A673 (cell line): ENCODE data around the gene RUNDC3A. TPM values are rescaled to one million over a fixed set of nuclear protein-coding genes. Genes with fewer than 3 reads are reported as not detected.

Source experiments
- BruUV-seq: library from RNA; stranded (reverse); fragments of 400-500 nt; replicated peaks from 2 replicates; lab custom pipeline; 2021; lab: Mats Ljungman, UMichigan
- CTCF ChIA-PET: fragments of 300-600 bp; sonication (Branson Sonifier 250); formaldehyde crosslinking; loops from one replicate; lab custom pipeline; 2022; ENCODE audit warnings: antibody characterized with exemption; lab: Charles Lee
- POLR2A ChIA-PET: fragments of 300-600 bp; sonication (Branson Sonifier 250); formaldehyde crosslinking; loops from one replicate; lab custom pipeline; 2022; ENCODE audit warnings: antibody characterized with exemption; ENCODE audit not compliant: low non-redundant PET; lab: Charles Lee
- DNase-seq: peaks from one replicate; pipeline ENCODE4 v3.0.0-alpha.2; 2015; ENCODE audit warnings: low spot score
- H3K27ac ChIP-seq: fragments of 200-600 bp; sonication (generic); 2 replicates; pipeline ENCODE4 v1.5.1; 2016; ENCODE audit warnings: mixed run types, low read depth, mild to moderate bottlenecking, mixed read lengths, antibody characterized with exemption, low read length; ENCODE audit not compliant: poor library complexity, severe bottlenecking
- H3K27me3 ChIP-seq: fragments of 200-600 bp; sonication (generic); replicated peaks from 2 replicates; pipeline ENCODE4 v1.6.1; 2017; ENCODE audit warnings: mixed run types, low read depth, mild to moderate bottlenecking, mixed read lengths, antibody characterized with exemption, low read length; ENCODE audit not compliant: insufficient read depth, poor library complexity
- H3K36me3 ChIP-seq: fragments of 200-600 bp; sonication (generic); 2 replicates; pipeline ENCODE4 v1.6.1; 2016; ENCODE audit warnings: mixed run types, mild to moderate bottlenecking, mixed read lengths, antibody characterized with exemption, low read length; ENCODE audit not compliant: insufficient read depth, poor library complexity, severe bottlenecking
- H3K4me1 ChIP-seq: fragments of 200-600 bp; sonication (generic); 2 replicates; pipeline ENCODE4 v1.6.1; 2017; ENCODE audit warnings: mixed run types, mild to moderate bottlenecking, mixed read lengths, antibody characterized with exemption, low read length; ENCODE audit not compliant: insufficient read depth, poor library complexity, severe bottlenecking
- H3K4me3 ChIP-seq: fragments of 200-600 bp; sonication (generic); 2 replicates; pipeline ENCODE4 v1.5.1; 2016; ENCODE audit warnings: low read depth, mixed run types, mild to moderate bottlenecking, mixed read lengths, low read length; ENCODE audit not compliant: poor library complexity, severe bottlenecking
- H3K9me3 ChIP-seq: fragments of 200-600 bp; sonication (generic); 2 replicates; pipeline ENCODE4 v1.6.1; 2016; ENCODE audit warnings: mixed run types, low read depth, mild to moderate bottlenecking, mixed read lengths, antibody characterized with exemption, low read length; ENCODE audit not compliant: poor library complexity, severe bottlenecking
- CTCF ChIP-seq: fragments of 300-800, 200-600 bp; sonication (generic); conservative IDR thresholded peaks from 2 replicates; pipeline ENCODE4 v1.5.1; 2017; ENCODE audit warnings: low read depth, mild to moderate bottlenecking, antibody characterized with exemption, low read length, moderate library complexity, mixed read lengths
- EZH2 ChIP-seq: fragments of 200-600 bp; sonication (generic); IDR thresholded peaks from 2 replicates; pipeline ENCODE4 v1.6.1; 2017; ENCODE audit warnings: borderline replicate concordance, low read depth, mild to moderate bottlenecking, mixed read lengths, antibody characterized with exemption, low read length; ENCODE audit not compliant: poor library complexity, severe bottlenecking
- intact Hi-C: fragments of 100-400 bp; cut with micrococcal nuclease; formaldehyde crosslinking; loops from one replicate; pipeline ENCODE4 v1.10.0; 2022; ENCODE audit not compliant: unreplicated experiment
- total RNA-seq: library from RNA; stranded (reverse); gene quantifications from 2 replicates; pipeline ENCODE4 v1.2.3, GENCODE V29; 2021

The RUNDC3A gene
- total RNA-seq, 1 experiment from 2014 or later, result 0.56 TPM

GRCh38 chr17:44282264-44282663, 26.1 kb upstream of the RUNDC3A start:
- intact Hi-C loops, result no loop called here
- CTCF ChIA-PET, result no interaction called here

GRCh38 chr17:44283344-44284023, 24.9 kb upstream of the RUNDC3A start:
- H3K4me3 ChIP-seq, result no peak overlapping the region
- no peaks in the 10 kb centered on the region for H3K36me3 ChIP-seq
- CTCF ChIA-PET, result no interaction called here
- TF ChIP-seq CTCF, result no peak
- TF ChIP-seq EZH2, result no peak
- no peak overlapping the region for H3K27ac ChIP-seq
- no peaks in the 10 kb centered on the region for H3K9me3 ChIP-seq
- H3K4me1 ChIP-seq, result no peaks in the 10 kb centered on the region
- no TSS peak for BruUV-seq
- intact Hi-C loops, result no loop called here
- H3K27me3 ChIP-seq, result no peaks in the 10 kb centered on the region
- POLR2A ChIA-PET, result no interaction called here
- DNase-seq, result no peak

More at GRCh38 chr17:44282264-44282663, 26.1 kb upstream of the RUNDC3A start:
- H3K4me1 ChIP-seq, result no peaks in the 10 kb centered on the region
- no TSS peak for BruUV-seq
- DNase-seq, result no peak
- H3K27ac ChIP-seq, result no peak overlapping the region
- H3K27me3 ChIP-seq, result no peaks in the 10 kb centered on the region
- no peak overlapping the region for H3K4me3 ChIP-seq
- no peaks in the 10 kb centered on the region for H3K36me3 ChIP-seq
- TF ChIP-seq CTCF (no peak), EZH2 (no peak)
- POLR2A ChIA-PET, result no interaction called here
- H3K9me3 ChIP-seq, result no peaks in the 10 kb centered on the region

- no peak for TF ChIP-seq CTCF
- TF ChIP-seq EZH2, result no peak
- no peak for DNase-seq
- intact Hi-C loops, result no loop called here
- ChIA-PET CTCF (no interaction called here), POLR2A (no interaction called here)
- H3K4me1 ChIP-seq, result no peaks in the 10 kb centered on the region
- no peaks in the 10 kb centered on the region for H3K36me3 ChIP-seq
- no peak overlapping the region for H3K27ac ChIP-seq
- no peak overlapping the region for H3K4me3 ChIP-seq
- H3K27me3 ChIP-seq, result no peaks in the 10 kb centered on the region
- H3K9me3 ChIP-seq, result no peaks in the 10 kb centered on the region
- BruUV-seq, result no TSS peak
Observed at GRCh38 chr17:44284024-44284400, 24.4 kb upstream of the RUNDC3A start.
